Keratinocyte (primary cell): ENCODE data around the gene NDRG2. TPM values are rescaled to one million over a fixed set of nuclear protein-coding genes. Genes with fewer than 3 reads are reported as not detected.

Experiments used
- DNase-seq: peaks from one replicate; pipeline ENCODE4 v3.0.0-alpha.2; 2011; ENCODE audit warnings: low read depth, missing footprints, low spot score
- FAIRE-seq: peaks from 2 replicates; lab custom pipeline; 2011; peaks lifted over from hg19 to GRCh38; lab: Jason Lieb, UNC
- H2AFZ ChIP-seq: 2 replicates; pipeline ENCODE4 v1.6.0; 2012; ENCODE audit warnings: low read length, control low read depth, inconsistent platforms; ENCODE audit not compliant: control insufficient read depth
- H3K27ac ChIP-seq: 2 replicates; pipeline ENCODE4 v1.5.1; 2011; ENCODE audit warnings: low read length; ENCODE audit not compliant: control insufficient read depth, insufficient read depth
- H3K27me3 ChIP-seq: 3 replicates; pipeline ENCODE4 v1.6.0; 2011; ENCODE audit warnings: low read length; ENCODE audit not compliant: control insufficient read depth, insufficient read depth; ENCODE audit errors: extremely low read depth
- H3K36me3 ChIP-seq, 2 experiments: 2 replicates in 1 of 2; 3 replicates in 1 of 2; pipeline ENCODE4 v1.5.1; 2011; ENCODE audit warnings: low read length in 2 of 2, mild to moderate bottlenecking in 1 of 2; ENCODE audit not compliant: control insufficient read depth in 2 of 2, insufficient read depth in 2 of 2; ENCODE audit errors: extremely low read depth in 1 of 2
- H3K4me1 ChIP-seq: 3 replicates; pipeline ENCODE4 v1.5.1; 2011; ENCODE audit warnings: low read length; ENCODE audit not compliant: control insufficient read depth, insufficient read depth; ENCODE audit errors: extremely low read depth
- H3K4me2 ChIP-seq: 3 replicates; pipeline ENCODE4 v1.6.0; 2011; ENCODE audit warnings: low read depth, low read length; ENCODE audit not compliant: control insufficient read depth, insufficient read depth; ENCODE audit errors: extremely low read depth
- H3K4me3 ChIP-seq, 3 experiments: fragments of 200-600 bp in 1 of 3; sonication (generic) in 1 of 3; 2 replicates in 2 of 3; 3 replicates in 1 of 3; pipeline ENCODE4 v1.5.1; 2011 to 2016; ENCODE audit warnings: low read length in 3 of 3, mild to moderate bottlenecking in 3 of 3, control low read depth in 2 of 3, inconsistent platforms in 1 of 3, low read depth in 1 of 3, mixed read lengths in 1 of 3, mixed run types in 1 of 3, moderate library complexity in 1 of 3; ENCODE audit not compliant: control insufficient read depth in 2 of 3, insufficient read depth in 2 of 3; ENCODE audit errors: extremely low read depth in 1 of 3
- H3K79me2 ChIP-seq: 2 replicates; pipeline ENCODE4 v1.6.0; 2012; ENCODE audit warnings: low read length; ENCODE audit not compliant: control insufficient read depth, insufficient read depth
- H3K9ac ChIP-seq: 3 replicates; pipeline ENCODE4 v1.6.0; 2011; ENCODE audit warnings: low read length; ENCODE audit not compliant: control insufficient read depth, insufficient read depth; ENCODE audit errors: extremely low read depth
- H3K9me1 ChIP-seq: 3 replicates; pipeline ENCODE4 v1.6.0; 2011; ENCODE audit warnings: low read length; ENCODE audit not compliant: control insufficient read depth, insufficient read depth; ENCODE audit errors: extremely low read depth
- H3K9me3 ChIP-seq: 2 replicates; pipeline ENCODE4 v1.5.1; 2012; ENCODE audit warnings: low read depth, low read length; ENCODE audit not compliant: control insufficient read depth
- H4K20me1 ChIP-seq: 3 replicates; pipeline ENCODE4 v1.6.0; 2011; ENCODE audit warnings: low read length; ENCODE audit not compliant: control insufficient read depth, insufficient read depth; ENCODE audit errors: extremely low read depth
- CTCF ChIP-seq, 3 experiments: IDR thresholded peaks in 1 of 3; conservative IDR thresholded peaks in 1 of 3; optimal IDR thresholded peaks in 1 of 3; 2 replicates in 2 of 3; 3 replicates in 1 of 3; pipeline versions ENCODE3 to v1.5.1; 2011; ENCODE audit warnings: low read length in 3 of 3, mild to moderate bottlenecking in 3 of 3, moderate library complexity in 2 of 3, control low read depth in 1 of 3, inconsistent platforms in 1 of 3; ENCODE audit not compliant: insufficient read depth in 2 of 3; ENCODE audit errors: extremely low read depth in 1 of 3
- EZH2 ChIP-seq: IDR thresholded peaks from one replicate; pipeline ENCODE4 v1.6.1; 2012; ENCODE audit warnings: inconsistent platforms, mild to moderate bottlenecking, low read length, moderate library complexity
- dilution Hi-C: fragments of 300-500 bp; cut with MboI; formaldehyde crosslinking; loops from one replicate; pipeline ENCODE4 v1.7.0; 2020; ENCODE audit warnings: low sequenced_read_pairs; ENCODE audit not compliant: extremely low pct_ligation_motif_present
- polyA plus RNA-seq, 5 experiments: library from polyadenylated mRNA; depleted of rRNA in 3 of 5; stranded (reverse) in 3 of 5; stranded (forward) in 1 of 5; unstranded in 1 of 5; fragments of >200 nt; gene quantifications; 1 replicate in 1 of 5; 2 replicates in 3 of 5; 3 replicates in 1 of 5; pipeline versions ENCODE4 v1.2.1 to v1.2.3, GENCODE V29; 2011 to 2012; ENCODE audit warnings: missing spikeins in 2 of 5, low read depth in 1 of 5, low replicate concordance in 1 of 5

NDRG2 gene
- polyA plus RNA-seq, 1 donor (not counting 4 experiments of a cell fraction or from before 2014, with no cell fraction given), result 11.1 TPM

GRCh38 chr14:21056520-21057163, 31.8 kb upstream of the NDRG2 start:
- no peaks in the 10 kb centered on the region for H3K36me3 ChIP-seq
- H3K27ac ChIP-seq, result no peak overlapping the region
- no peaks in the 10 kb centered on the region for H4K20me1 ChIP-seq
- peak overlapping the region; percentile 6 for H2AFZ ChIP-seq
- no peak for TF ChIP-seq CTCF (optimal IDR thresholded peaks at IDR 0.05 in 1 of 3, IDR thresholded peaks at IDR 0.05 in 1 of 3, conservative IDR thresholded peaks at IDR 0.05 in 1 of 3; ENCODE audit: extremely low read depth in 1 of 3, insufficient read depth in 2 of 3, low read length in 3 of 3)
- TF ChIP-seq EZH2, result no peak
- no peaks in the 10 kb centered on the region for H3K27me3 ChIP-seq
- H3K9ac ChIP-seq, result no peak overlapping the region
- H3K79me2 ChIP-seq, result no peaks in the 10 kb centered on the region
- DNase-seq, result no peak
- no peak overlapping the region for H3K4me2 ChIP-seq
- no peak overlapping the region for H3K4me3 ChIP-seq
- H3K9me3 ChIP-seq, result no peaks in the 10 kb centered on the region
- dilution Hi-C loops, result no loop called here
- FAIRE-seq, result no peak
- H3K4me1 ChIP-seq, result no peaks in the 10 kb centered on the region
- no peaks in the 10 kb centered on the region for H3K9me1 ChIP-seq

GRCh38 chr14:21055432-21056117, 30.7 kb upstream of the NDRG2 start:
- no peak for FAIRE-seq
- TF ChIP-seq CTCF (optimal IDR thresholded peaks at IDR 0.05 in 1 of 3, IDR thresholded peaks at IDR 0.05 in 1 of 3, conservative IDR thresholded peaks at IDR 0.05 in 1 of 3; ENCODE audit: extremely low read depth in 1 of 3, insufficient read depth in 2 of 3, low read length in 3 of 3) (no peak), EZH2 (no peak)

More at GRCh38 chr14:21055432-21056117, 30.7 kb upstream of the NDRG2 start:
- Histone ChIP-seq H3K27ac (no peak overlapping the region), H3K4me1 (no peaks in the 10 kb centered on the region), H2AFZ (no peak overlapping the region), H3K4me3 (no peak overlapping the region), H3K4me2 (no peak overlapping the region), H3K9me3 (no peaks in the 10 kb centered on the region), H3K9ac (no peak overlapping the region), H3K36me3 (no peaks in the 10 kb centered on the region), H3K9me1 (no peaks in the 10 kb centered on the region), H3K79me2 (no peaks in the 10 kb centered on the region), H3K27me3 (no peaks in the 10 kb centered on the region), H4K20me1 (no peaks in the 10 kb centered on the region)
- no peak for DNase-seq
- dilution Hi-C loops, result no loop called here
